Measurements from ENCODE around the gene SNX3.

DNA sequence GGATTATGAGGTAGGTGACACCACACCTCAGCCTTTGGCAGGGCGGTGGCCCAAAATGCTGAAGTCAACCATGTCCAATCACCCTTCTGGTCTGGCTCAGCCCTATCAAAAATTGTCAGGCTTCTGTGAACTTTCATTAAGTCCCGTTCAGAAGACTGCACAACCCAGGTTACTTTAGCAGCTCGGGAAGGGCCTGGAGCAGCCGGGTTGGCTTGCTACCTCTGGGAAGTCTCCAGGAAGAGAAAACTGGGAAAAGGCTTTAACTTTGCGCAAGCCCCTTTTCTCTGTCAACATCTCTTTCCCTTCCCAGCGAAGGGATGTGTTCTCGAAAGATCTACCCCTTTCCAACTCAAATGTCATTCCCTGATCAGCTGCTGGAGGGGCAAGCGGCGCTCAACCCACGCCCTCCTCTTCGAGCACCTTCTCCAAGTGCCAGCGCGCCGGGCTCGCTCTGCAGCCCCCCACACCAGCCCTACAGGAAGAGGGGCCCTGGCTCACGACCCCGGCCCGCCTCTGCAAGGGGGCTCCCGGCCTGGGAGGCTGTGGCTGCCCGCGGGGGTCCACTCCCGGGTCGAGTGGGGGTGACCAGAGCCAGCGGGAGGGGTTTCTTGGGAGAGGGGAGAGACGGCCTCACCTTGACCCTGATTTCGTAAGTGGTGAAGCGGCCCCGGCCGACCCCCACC is 573 bp downstream of the SNX3 start:
- TF ChIP-seq, protein P1, sequence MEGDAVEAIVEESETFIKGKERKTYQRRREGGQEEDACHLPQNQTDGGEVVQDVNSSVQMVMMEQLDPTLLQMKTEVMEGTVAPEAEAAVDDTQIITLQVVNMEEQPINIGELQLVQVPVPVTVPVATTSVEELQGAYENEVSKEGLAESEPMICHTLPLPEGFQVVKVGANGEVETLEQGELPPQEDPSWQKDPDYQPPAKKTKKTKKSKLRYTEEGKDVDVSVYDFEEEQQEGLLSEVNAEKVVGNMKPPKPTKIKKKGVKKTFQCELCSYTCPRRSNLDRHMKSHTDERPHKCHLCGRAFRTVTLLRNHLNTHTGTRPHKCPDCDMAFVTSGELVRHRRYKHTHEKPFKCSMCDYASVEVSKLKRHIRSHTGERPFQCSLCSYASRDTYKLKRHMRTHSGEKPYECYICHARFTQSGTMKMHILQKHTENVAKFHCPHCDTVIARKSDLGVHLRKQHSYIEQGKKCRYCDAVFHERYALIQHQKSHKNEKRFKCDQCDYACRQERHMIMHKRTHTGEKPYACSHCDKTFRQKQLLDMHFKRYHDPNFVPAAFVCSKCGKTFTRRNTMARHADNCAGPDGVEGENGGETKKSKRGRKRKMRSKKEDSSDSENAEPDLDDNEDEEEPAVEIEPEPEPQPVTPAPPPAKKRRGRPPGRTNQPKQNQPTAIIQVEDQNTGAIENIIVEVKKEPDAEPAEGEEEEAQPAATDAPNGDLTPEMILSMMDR (conservative IDR thresholded peaks at IDR 0.05; ENCODE audit: low read length): no peak; the same call in 1 of the 2 replicates
- TF ChIP-seq EZH2phosphoT487 (IDR thresholded peaks at IDR 0.05; ENCODE audit: borderline replicate concordance, low read depth, low read length): no peak
